OCI-LY3 (cell line): ENCODE measurements around the gene NUP98.

ENCODE experiments used
- EZH2phosphoT487 ChIP-seq: fragments of 200-600 bp; shearing (Covaris generic); IDR thresholded peaks from 2 replicates; pipeline ENCODE4 v1.6.1; 2018; ENCODE audit warnings: antibody characterized with exemption, mixed run types, low read depth
- TF ChIP-seq, protein P1 (sequence below): fragments of 200-600, 300-600 bp; sonication (generic); IDR thresholded peaks from 2 replicates; pipeline ENCODE4 v1.5.1; 2014; ENCODE audit warnings: antibody characterized with exemption, low read length, low read depth

DNA sequence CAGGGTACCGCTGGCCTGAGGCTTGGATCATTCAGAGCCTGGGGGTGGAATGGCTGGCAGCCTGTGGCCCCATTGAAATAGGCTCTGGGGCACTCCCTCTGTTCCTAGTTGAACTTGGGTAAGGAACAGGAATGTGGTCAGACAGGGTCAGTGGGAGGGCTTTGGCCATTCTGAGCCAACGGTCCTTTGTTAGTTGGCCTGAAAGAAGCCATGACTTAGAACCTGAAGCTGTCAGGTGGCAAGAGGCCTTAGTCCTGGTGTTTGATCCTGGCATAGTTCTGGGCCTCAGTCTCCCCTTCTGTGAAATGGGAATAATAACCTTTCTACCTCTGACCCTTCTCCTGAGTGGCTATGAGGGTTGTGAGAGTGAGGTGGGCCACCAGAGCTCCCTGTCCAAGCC is 19.3 kb upstream of the NUP98 start:
- TF ChIP-seq, protein P1, sequence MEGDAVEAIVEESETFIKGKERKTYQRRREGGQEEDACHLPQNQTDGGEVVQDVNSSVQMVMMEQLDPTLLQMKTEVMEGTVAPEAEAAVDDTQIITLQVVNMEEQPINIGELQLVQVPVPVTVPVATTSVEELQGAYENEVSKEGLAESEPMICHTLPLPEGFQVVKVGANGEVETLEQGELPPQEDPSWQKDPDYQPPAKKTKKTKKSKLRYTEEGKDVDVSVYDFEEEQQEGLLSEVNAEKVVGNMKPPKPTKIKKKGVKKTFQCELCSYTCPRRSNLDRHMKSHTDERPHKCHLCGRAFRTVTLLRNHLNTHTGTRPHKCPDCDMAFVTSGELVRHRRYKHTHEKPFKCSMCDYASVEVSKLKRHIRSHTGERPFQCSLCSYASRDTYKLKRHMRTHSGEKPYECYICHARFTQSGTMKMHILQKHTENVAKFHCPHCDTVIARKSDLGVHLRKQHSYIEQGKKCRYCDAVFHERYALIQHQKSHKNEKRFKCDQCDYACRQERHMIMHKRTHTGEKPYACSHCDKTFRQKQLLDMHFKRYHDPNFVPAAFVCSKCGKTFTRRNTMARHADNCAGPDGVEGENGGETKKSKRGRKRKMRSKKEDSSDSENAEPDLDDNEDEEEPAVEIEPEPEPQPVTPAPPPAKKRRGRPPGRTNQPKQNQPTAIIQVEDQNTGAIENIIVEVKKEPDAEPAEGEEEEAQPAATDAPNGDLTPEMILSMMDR = no peak
- no peak for TF ChIP-seq EZH2phosphoT487
